SK-N-DZ (cell line): ENCODE measurements around the gene ATXN1.
"Not testable (repeated sequence)": the region's sequence is repeated elsewhere in the genome, so short reads cannot be mapped to it uniquely, and the experiment has no call there.

Experiments
- DNase-seq: peaks from one replicate; pipeline ENCODE4 v3.0.0-alpha.2; 2015; ENCODE audit warnings: low spot score

Gene ATXN1

DNA sequence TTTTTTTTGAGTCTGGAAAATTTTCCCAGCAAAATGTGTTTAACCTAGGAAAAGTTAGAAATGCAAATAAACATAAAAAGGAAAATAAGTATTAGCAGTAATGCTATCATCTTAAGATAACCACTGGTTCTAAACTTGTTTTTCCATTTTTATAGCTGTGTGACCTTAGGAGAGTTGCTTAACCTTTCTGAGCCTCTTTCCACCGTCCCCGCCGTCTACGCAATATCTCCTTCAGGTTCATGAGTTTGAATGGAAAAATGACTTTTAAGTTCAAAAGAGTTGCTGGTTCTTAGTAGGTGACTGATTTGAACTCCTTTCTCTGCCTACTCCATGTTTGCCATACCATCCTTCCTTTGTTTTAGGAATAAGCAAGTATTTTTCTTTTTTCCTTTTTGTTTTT lies 478.9 kb downstream of the ATXN1 start:
- DNase-seq: no peak

DNA sequence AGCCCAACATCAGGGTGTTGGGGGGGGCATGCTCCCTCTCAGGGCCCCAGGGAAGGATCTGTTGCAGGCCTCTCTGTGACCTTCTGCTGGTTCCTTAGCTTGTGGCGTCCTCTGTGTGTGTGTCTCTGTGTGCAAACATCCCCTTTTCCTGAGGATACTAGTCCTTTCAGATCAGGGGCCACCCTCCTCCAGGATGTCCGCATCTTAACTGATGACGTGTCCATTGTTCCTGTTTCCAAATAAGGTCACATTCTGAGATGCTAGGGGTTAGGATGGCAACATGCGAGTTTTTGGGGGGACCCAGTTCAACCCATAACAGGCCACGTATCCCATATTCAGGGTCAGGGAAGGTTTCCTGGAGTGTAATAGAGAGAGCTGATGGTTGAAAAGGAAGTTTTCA lies 482.0 kb downstream of the ATXN1 start:
- DNase-seq: no peak

GRCh38 chr6:16278750-16279149 lies 482.5 kb downstream of the ATXN1 start:
- DNase-seq: no peak

GRCh38 chr6:16278048-16278724 lies 483.1 kb downstream of the ATXN1 start:
- DNase-seq: no peak

GRCh38 chr6:16277101-16277981 lies 483.9 kb downstream of the ATXN1 start:
- peak; percentile 70 for DNase-seq

DNA sequence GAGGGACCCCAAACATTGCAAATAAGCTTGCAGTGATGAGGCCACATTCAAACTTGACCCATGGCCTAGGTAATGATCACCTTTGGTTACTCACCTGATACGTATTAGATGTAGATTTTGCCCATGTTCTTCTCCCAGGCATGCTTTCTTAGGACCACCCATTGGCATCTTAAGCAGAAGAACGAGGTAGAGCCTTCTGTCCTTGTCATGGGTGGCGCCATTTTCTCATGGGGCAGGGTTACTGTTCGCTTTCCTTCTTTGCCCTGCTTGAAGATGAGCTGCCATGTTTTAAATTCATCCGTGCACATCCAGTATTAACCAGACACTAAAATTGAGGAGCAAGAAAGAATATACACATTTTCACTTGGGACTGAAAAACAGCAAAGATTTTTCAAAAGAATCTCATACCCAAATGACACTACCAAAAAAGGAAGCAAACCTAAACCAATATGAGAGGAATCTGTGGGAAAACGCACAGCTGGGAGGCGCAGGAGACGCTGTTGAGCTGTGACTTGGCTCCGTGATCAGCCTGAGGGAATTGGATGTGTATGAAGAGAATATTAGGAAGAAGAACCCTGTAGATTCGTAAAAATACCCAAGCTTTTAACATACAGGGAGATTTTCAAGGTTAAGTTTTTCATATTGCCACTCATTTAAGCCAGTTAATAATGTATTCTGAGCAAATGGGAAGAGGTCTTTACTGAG lies 486.2 kb downstream of the ATXN1 start:
- no peak for DNase-seq

DNA sequence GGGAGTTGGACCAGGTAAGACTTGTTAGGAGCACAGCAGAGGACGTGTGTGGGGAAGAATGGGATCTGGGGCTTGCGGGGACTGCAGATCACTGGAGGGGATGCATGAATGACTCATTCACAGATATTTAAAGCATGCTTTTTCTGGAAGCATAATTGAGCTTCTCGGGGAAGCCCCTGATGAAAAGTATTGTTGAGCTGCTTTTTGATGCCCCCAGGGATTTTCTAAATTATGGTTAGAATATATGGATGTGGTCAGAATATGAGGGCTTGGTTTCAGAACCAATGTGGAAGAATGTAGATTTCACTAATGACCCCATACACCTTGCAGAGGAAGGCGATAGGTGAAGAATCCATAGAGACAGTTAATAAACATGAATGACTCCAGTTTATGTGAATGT lies 486.8 kb downstream of the ATXN1 start:
- DNase-seq: no peak

GRCh38 chr6:16273256-16273655 lies 488.0 kb downstream of the ATXN1 start:
- DNase-seq: no peak

DNA sequence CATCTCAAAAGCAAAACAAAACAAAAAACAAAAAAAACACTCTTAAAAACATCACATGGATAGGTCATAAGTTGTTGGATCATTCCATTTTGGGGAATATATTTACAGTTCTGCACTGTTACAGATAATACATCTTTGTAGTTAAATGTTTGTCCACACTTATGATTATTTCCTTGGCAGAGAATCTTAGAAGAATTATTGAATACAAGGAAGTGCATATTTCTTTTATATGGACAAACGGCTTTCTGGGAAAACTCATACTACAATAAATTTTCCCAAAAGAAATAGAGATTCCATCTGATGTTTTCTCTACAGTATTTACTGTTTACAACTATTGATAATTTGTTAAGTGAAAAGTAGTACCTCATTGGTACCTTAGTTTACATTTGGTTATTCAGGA lies 489.1 kb downstream of the ATXN1 start:
- no peak for DNase-seq

DNA sequence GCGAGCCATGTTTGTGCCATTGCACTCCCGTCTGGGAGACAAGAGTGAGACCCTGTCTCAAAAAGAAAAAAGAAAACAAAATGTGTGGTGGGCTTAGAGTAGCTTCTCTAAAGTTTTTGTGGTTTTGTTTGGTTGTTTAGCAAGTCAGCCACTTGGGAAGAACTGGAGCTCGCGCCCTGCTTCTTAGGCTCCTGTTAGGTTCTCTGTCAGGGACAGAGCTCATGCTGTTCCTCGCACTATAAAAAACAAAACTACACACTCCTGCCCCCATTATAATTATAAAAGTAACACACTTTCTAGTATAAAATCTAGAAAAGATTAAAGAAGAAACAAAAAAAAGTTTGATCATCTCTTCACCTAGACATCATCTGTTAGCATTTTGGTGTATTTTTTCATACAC lies 489.8 kb downstream of the ATXN1 start:
- DNase-seq: no peak

DNA sequence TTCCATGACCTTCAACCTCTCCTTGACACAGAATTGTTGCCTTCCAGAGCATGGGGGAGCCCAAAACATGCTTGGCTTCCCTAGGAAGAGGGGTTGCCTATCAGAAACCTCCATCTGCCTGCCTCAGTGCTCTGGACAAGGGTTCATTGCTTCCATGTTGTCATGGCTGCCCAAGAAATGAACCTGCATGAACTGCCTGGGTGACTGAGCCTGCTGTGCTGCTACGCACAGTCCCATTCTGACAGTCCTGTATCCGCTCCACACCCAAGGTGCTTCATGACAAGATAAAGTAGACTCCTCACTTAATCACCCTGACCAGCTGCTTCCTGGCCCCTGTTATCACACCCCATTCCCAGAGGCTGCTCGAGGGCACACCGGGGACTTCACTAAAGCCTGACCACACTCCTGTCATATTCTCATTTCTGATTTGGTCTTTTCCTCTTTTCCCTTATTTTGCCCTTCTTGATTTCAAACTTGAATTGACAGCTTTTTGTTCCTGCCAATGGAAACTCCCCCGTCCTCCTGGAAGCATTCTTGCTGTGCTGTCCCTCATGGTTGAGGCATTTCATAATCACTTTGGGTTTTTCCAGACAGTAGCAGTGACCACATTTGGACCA lies 491.0 kb downstream of the ATXN1 start:
- no peak for DNase-seq

GRCh38 chr6:16269442-16270070 lies 491.7 kb downstream of the ATXN1 start:
- not testable (repeated sequence) for DNase-seq

GRCh38 chr6:16267428-16268263 lies 493.6 kb downstream of the ATXN1 start:
- DNase-seq: no peak

DNA sequence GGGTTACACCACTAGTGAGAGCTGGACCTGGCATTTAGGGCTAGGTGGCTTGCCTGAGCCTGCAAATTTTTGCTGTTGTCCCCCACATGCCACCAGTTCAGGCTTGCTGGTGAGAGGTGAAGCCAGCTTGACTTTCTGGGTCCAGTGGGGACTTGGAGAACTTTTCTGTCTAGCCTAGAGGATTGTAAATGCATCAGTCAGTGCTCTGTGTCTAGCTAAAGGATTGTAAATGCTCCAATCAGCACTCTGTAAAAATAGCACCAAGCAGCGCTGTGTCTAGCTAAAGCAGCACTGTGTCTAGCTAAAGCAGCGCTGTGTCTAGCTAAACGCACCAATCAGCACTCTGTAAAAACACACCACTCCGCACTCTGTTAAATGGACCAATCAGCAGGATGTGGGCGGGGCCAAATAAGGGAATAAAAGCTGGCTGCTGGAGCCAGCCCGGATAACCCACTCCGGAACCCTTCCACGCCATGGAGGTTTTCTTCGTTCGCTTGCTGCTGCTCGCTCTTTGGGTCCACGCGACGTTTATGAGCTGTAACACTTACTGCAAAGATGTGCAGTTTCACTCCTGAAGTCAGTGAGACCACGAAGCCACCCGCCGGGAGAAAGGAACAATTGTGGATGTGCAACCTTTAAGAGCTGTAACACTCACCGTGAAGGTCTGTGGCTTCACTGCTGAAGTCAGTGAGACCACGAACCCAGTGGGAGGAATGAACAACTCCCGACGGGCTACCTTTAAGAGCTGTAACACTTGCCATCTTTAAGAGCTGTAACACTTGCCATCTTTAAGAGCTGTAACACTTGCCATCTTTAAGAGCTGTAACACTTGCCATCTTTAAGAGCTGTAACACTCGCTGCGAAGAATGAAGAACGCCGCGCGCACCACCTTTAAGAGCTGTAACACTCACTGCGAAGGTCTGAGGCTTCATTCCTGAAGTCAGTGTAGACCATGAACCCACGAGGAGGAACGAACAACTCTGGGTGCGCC lies 495.6 kb downstream of the ATXN1 start:
- DNase-seq: no peak

DNA sequence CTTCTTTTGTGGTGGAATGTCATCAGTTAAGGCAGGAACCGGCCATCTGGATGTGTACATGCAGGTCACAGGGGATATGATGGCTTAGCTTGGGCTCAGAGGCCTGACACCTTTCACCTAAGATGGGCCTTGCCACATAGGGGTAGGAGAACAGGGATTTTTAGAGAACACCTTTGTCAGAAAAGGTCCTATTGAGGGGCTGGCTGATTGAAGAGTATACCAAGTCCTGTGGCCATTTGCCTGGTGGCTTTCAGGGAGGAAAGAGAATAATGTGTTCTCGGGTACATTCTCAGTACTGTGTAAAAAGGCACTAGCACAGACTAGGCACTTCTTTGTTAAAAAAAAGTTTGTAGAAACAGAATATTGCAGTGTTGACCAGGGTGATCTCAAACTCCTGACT lies 496.5 kb downstream of the ATXN1 start:
- no peak for DNase-seq

DNA sequence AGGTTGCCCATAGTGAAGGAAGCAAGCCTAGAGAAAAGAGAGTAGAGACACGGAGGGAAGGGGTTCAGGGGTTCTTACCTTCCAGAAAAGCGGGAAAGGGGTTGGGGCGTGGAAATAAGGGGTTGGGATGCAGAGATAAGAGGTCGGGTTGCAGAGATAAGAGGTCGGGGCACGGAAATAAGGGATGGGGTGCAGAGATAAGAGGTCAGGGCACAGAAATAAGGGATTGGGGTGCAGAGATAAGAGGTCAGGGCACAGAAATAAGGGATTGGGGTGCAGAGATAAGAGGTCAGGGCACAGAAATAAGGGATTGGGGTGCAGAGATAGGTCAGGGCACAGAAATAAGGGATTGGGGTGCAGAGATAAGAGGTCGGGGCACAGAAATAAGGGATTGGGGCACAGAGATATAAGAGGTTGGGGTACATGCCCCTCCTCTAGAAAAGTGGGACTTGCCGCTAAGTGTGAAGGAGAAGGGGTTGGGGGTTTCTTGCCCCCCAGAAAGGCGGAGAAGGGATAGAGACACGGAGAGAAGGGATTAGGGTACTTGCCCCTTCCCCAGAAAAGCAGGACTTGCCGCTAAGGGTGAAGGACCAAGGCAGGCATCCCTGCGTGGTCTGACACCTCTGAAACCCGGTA lies 497.7 kb downstream of the ATXN1 start:
- not testable (repeated sequence) for DNase-seq

DNA sequence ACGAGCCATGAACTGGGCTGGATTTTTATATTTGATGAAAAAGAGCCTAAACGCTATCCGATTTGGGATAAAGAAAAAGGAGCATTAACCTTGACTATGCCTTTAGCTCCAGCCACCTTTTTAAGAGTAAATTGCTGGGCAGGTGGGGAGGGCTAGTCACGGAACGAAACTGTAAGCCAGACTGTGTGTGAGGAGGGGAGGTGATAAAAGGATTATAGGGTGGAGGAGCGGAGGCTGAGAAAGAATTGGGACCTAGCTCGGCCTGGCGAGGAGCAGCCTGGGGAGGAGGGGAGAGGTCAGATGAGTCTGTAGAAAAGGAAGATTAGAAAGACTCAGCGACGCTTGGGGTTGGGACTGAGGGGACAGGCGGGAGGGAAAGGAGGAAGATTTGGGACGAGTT lies 498.5 kb downstream of the ATXN1 start:
- not testable (repeated sequence) for DNase-seq

- not testable (repeated sequence) for DNase-seq
Measured at GRCh38 chr6:16260602-16261001, 500.7 kb downstream of the ATXN1 start.

DNA sequence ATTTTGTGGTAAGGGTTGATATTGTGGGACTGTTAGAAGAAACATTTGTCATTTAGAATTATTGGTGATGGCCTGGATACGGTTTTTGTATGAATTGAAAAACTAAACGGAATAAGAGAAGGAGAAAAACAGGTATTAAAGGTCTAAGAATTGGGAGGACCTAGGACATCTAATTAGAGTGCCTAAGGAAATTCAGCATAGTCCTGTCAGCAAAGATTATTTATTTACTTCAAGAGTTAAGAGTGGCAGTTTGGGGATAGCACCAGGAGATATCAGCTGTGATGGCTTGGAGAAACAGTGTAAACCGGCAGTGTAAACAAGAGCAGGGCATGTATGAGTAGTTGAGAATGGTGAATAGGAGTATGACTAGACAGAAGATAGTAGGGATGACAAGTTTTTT lies 501.7 kb downstream of the ATXN1 start:
- DNase-seq: not testable (repeated sequence)
